H1 (cell line): ENCODE results near the gene SLC39A11. TPM values are rescaled to one million over a fixed set of nuclear protein-coding genes. Genes with fewer than 3 reads are reported as not detected.

ENCODE experiments used
- CTBP2 ChIP-seq: IDR thresholded peaks from 2 replicates; pipeline ENCODE4 v1.7.0; 2011; ENCODE audit warnings: borderline replicate concordance, mild to moderate bottlenecking, moderate library complexity, mixed read lengths, low read length; ENCODE audit not compliant: insufficient read depth, insufficient read length
- E2F6 ChIP-seq: IDR thresholded peaks from 2 replicates; pipeline ENCODE4 v1.6.1; 2012; ENCODE audit warnings: inconsistent platforms
- HDAC6 ChIP-seq: IDR thresholded peaks from one replicate; pipeline ENCODE4 v1.7.1; 2012; ENCODE audit warnings: low read depth, mild to moderate bottlenecking, inconsistent platforms, low read length, moderate library complexity
- KDM4A ChIP-seq: IDR thresholded peaks from one replicate; pipeline ENCODE4 v1.7.1; 2012; ENCODE audit warnings: low read depth, mild to moderate bottlenecking, moderate library complexity, low read length, inconsistent platforms; ENCODE audit not compliant: severe bottlenecking
- KDM5A ChIP-seq: fragments of 200-600 bp; IDR thresholded peaks from 2 replicates; pipeline ENCODE4 v1.7.1; 2012; ENCODE audit warnings: mild to moderate bottlenecking, low read length, inconsistent platforms, mixed read lengths
- SP1 ChIP-seq: IDR thresholded peaks from 2 replicates; pipeline ENCODE4 v1.6.1; 2011; ENCODE audit warnings: low read depth, low read length
- SUZ12 ChIP-seq: fragments of 200-600 bp; sonication (generic); IDR thresholded peaks from 2 replicates; pipeline ENCODE4 v1.6.1; 2012; ENCODE audit warnings: mild to moderate bottlenecking, inconsistent platforms, low read length, moderate library complexity, mixed read lengths
- YY1 ChIP-seq: IDR thresholded peaks from 2 replicates; pipeline ENCODE4 v1.6.1; 2011; ENCODE audit warnings: low read depth, mild to moderate bottlenecking, low read length
- polyA plus RNA-seq, 7 experiments: library from polyadenylated mRNA; depleted of rRNA in 3 of 7; stranded (reverse) in 5 of 7; unstranded in 2 of 7; fragments of >200 nt in 5 of 7; fragments of 200-250 nt in 2 of 7; gene quantifications; 1 replicate in 5 of 7; 2 replicates in 1 of 7; 4 replicates in 1 of 7; pipeline versions ENCODE4 v1.2.1 to v1.2.3, GENCODE V29; 2011 to 2013; ENCODE audit warnings: missing spikeins in 2 of 7, mixed read lengths in 2 of 7
- total RNA-seq: library from RNA; stranded (reverse); fragmentation: NEBNext Ultra II Directional; extraction: Animal tissue kit (Norgen Biotek cat#: 25700); gene quantifications from 2 replicates; pipeline ENCODE4 v1.2.1, GENCODE V29; 2021

Gene SLC39A11
- total and polyA plus RNA-seq, 2 of the 8 experiments (the other 6 are each of a cell fraction or from before 2014, with no cell fraction given): 12.2 to 19.6 TPM

GRCh38 chr17:72804949-72805707 lies 287.4 kb downstream of the SLC39A11 start (continued):
- TF ChIP-seq CTBP2 (no peak), HDAC6 (no peak), E2F6 (no peak), SUZ12 (no peak), SP1 (no peak), KDM5A (no peak), KDM4A (no peak), YY1 (no peak)
